GM12878 (cell line): ENCODE results near the gene KRTAP10-3. TPM values are rescaled to one million over a fixed set of nuclear protein-coding genes. Genes with fewer than 3 reads are reported as not detected.

ENCODE experiments used
- ATAC-seq: fragments of 200-7000 bp; cut with Tn5 transposase; 3 replicates; pipeline ENCODE4 v1.9.1; 2020; ENCODE audit warnings: mild to moderate bottlenecking, moderate library complexity
- BruUV-seq: library from RNA; stranded (reverse); fragments of 400-500 nt; replicated peaks from 2 replicates; lab custom pipeline; 2021; lab: Mats Ljungman, UMichigan
- CTCF ChIA-PET: fragments of 300-600 bp; sonication (Branson Sonifier 250); formaldehyde crosslinking; extraction: SDS; loops from one replicate; lab custom pipeline; 2021; ENCODE audit warnings: inconsistent platforms; lab: Yijun Ruan, JAX
- POLR2A ChIA-PET: fragments of 350-600 bp; formaldehyde crosslinking; extraction: SDS; loops from one replicate; lab custom pipeline; 2021; ENCODE audit warnings: inconsistent platforms; lab: Charles Lee
- RAD21 ChIA-PET: fragments of 300-600 bp; sonication (Branson Sonifier 250); formaldehyde crosslinking; loops from one replicate; lab custom pipeline; 2023; ENCODE audit warnings: antibody characterized with exemption; ENCODE audit not compliant: unreplicated experiment; lab: Charles Lee
- SMC1A ChIA-PET: fragments of 300-600 bp; sonication (Branson Sonifier 250); formaldehyde crosslinking; loops from one replicate; lab custom pipeline; 2023; ENCODE audit not compliant: unreplicated experiment, uncharacterized antibody; lab: Charles Lee
- DNase-seq: peaks from one replicate; pipeline ENCODE4 v3.0.0-alpha.2; 2011; ENCODE audit warnings: low read depth, low spot score
- FAIRE-seq: peaks from 3 replicates; lab custom pipeline; 2011; peaks lifted over from hg19 to GRCh38; lab: Jason Lieb, UNC
- H2AFZ ChIP-seq: 2 replicates; pipeline ENCODE4 v1.6.0; 2011; ENCODE audit warnings: low read depth, low read length, control low read depth; ENCODE audit not compliant: control insufficient read depth
- H3K27ac ChIP-seq: 2 replicates; pipeline ENCODE4 v1.5.1; 2011; ENCODE audit warnings: control low read depth; ENCODE audit not compliant: control insufficient read depth, insufficient read depth
- H3K27me3 ChIP-seq, 2 experiments: replicated peaks in 1 of 2; 2 replicates each; pipeline versions ENCODE4 v1.6.0 to v1.6.1; 2011; ENCODE audit warnings: low read length in 1 of 2; ENCODE audit not compliant: control insufficient read depth in 2 of 2, insufficient read depth in 2 of 2
- H3K36me3 ChIP-seq, 2 experiments: 2 replicates each; pipeline ENCODE4 v1.5.1; 2011; ENCODE audit warnings: low read length in 1 of 2; ENCODE audit not compliant: control insufficient read depth in 2 of 2, insufficient read depth in 2 of 2
- H3K4me1 ChIP-seq: 2 replicates; pipeline ENCODE4 v1.6.1; 2011; ENCODE audit warnings: mild to moderate bottlenecking, low read length, moderate library complexity, mixed read lengths; ENCODE audit not compliant: control insufficient read depth, insufficient read depth
- H3K4me2 ChIP-seq: 2 replicates; pipeline ENCODE4 v1.6.0; 2011; ENCODE audit warnings: control low read depth; ENCODE audit not compliant: control insufficient read depth, insufficient read depth
- H3K4me3 ChIP-seq: fragments of 200-600 bp; sonication (generic); 2 replicates; pipeline ENCODE4 v1.5.1; 2016
- H3K79me2 ChIP-seq: 2 replicates; pipeline ENCODE4 v1.6.0; 2011; ENCODE audit warnings: low read length; ENCODE audit not compliant: control insufficient read depth, insufficient read depth
- H3K9ac ChIP-seq: 2 replicates; pipeline ENCODE4 v1.8.0; 2011; ENCODE audit warnings: low read length, control low read depth, mixed read lengths; ENCODE audit not compliant: control insufficient read depth, insufficient read depth
- H3K9me3 ChIP-seq: replicated peaks from 3 replicates; pipeline ENCODE4 v1.5.1; 2011; ENCODE audit warnings: mild to moderate bottlenecking, low read length; ENCODE audit not compliant: control insufficient read depth, insufficient read depth
- H4K20me1 ChIP-seq: 2 replicates; pipeline ENCODE4 v1.6.0; 2011; ENCODE audit not compliant: control insufficient read depth, insufficient read depth
- ATF7 ChIP-seq: fragments of 450-650 bp; IDR thresholded peaks from 2 replicates; pipeline ENCODE4 v1.6.1; 2016; ENCODE audit warnings: low read depth, mild to moderate bottlenecking
- BHLHE40 ChIP-seq, 2 experiments: fragments of 450-650 bp in 1 of 2; IDR thresholded peaks; 2 replicates each; pipeline ENCODE4 v1.6.1; 2011 to 2017; ENCODE audit warnings: low read depth in 2 of 2, borderline replicate concordance in 1 of 2, improper control_type of control experiment in 1 of 2, low read length in 1 of 2, mild to moderate bottlenecking in 1 of 2
- CEBPZ ChIP-seq: fragments of 150-350 bp; IDR thresholded peaks from 2 replicates; pipeline ENCODE4 v1.6.1; 2016; ENCODE audit warnings: low read depth, low read length
- CHD1 ChIP-seq: IDR thresholded peaks from 2 replicates; pipeline ENCODE4 v1.6.1; 2012; ENCODE audit warnings: low read depth, low read length, improper control_type of control experiment
- HCFC1 ChIP-seq: fragments of 150-350 bp; IDR thresholded peaks from 2 replicates; pipeline ENCODE4 v1.6.1; 2014; ENCODE audit warnings: low read length
- KAT2A ChIP-seq: conservative IDR thresholded peaks from 2 replicates; pipeline ENCODE4 v1.6.1; 2011; ENCODE audit warnings: low read depth, low read length; ENCODE audit not compliant: control insufficient read depth
- MEF2B ChIP-seq: fragments of 450-650 bp; IDR thresholded peaks from 2 replicates; pipeline ENCODE4 v1.6.1; 2018; ENCODE audit warnings: mild to moderate bottlenecking, moderate library complexity; ENCODE audit not compliant: partially characterized antibody, poor library complexity, severe bottlenecking
- MTA2 ChIP-seq: fragments of 450-650 bp; IDR thresholded peaks from 2 replicates; pipeline ENCODE4 v1.6.1; 2016; ENCODE audit warnings: low read depth, mild to moderate bottlenecking, moderate library complexity
- NFXL1 ChIP-seq: fragments of 450-650 bp; IDR thresholded peaks from 2 replicates; pipeline ENCODE4 v1.6.1; 2017; ENCODE audit warnings: antibody characterized with exemption, mild to moderate bottlenecking, borderline replicate concordance
- NFYA ChIP-seq: IDR thresholded peaks from 2 replicates; pipeline ENCODE4 v1.6.1; 2011; ENCODE audit warnings: low read depth, mild to moderate bottlenecking, low read length, improper control_type of control experiment, borderline replicate concordance
- TCF3 ChIP-seq: IDR thresholded peaks from 2 replicates; pipeline ENCODE4 v1.6.1; 2012; ENCODE audit warnings: low read depth, mild to moderate bottlenecking, low read length, borderline replicate concordance; ENCODE audit not compliant: insufficient read depth
- TCF7 ChIP-seq: IDR thresholded peaks from 2 replicates; pipeline ENCODE4 v1.6.1; 2014; ENCODE audit warnings: antibody characterized with exemption, borderline replicate concordance
- ZNF687 ChIP-seq: fragments of 450-650 bp; IDR thresholded peaks from 2 replicates; pipeline ENCODE4 v1.6.1; 2017; ENCODE audit warnings: mild to moderate bottlenecking, moderate library complexity
- WGBS: methylation state at CpG from one replicate; pipeline ENCODE4 v1.1.6; 2016; ENCODE audit warnings: low lambda C conversion rate; ENCODE audit not compliant: insufficient replicate concordance, insufficient coverage; ENCODE audit errors: missing lambda C conversion rate; 5-methylcytosine and 5-hydroxymethylcytosine counted together
- in situ Hi-C: fragments of 300-500 bp; cut with MboI; formaldehyde crosslinking; loops from 9 replicates; pipeline ENCODE4 v1.14.3; 2018; ENCODE audit warnings: mixed read lengths
- intact Hi-C: fragments of 100-400 bp; cut with micrococcal nuclease; formaldehyde crosslinking; loops from one replicate; pipeline ENCODE4 v1.14.2; 2022; ENCODE audit not compliant: unreplicated experiment
- polyA plus RNA-seq, 11 experiments: library from polyadenylated mRNA; depleted of rRNA in 4 of 11; unstranded in 6 of 11; stranded (reverse) in 5 of 11; fragments of >200 nt; fragmentation: Nextera tagmentation in 4 of 11; fragmentation: Illumina TruSeq in 1 of 11; extraction: Ambion mirVana in 4 of 11; extraction: Trizol in 1 of 11; gene quantifications; 1 replicate in 1 of 11; 2 replicates in 10 of 11; pipeline versions ENCODE4 v1.2.1 to v1.2.3, GENCODE V29; 2011 to 2016; ENCODE audit warnings: inconsistent platforms in 2 of 11, missing spikeins in 2 of 11, low read depth in 1 of 11
- total RNA-seq, 4 experiments: library from RNA; depleted of rRNA in 3 of 4; stranded (reverse); fragments of >200 nt in 3 of 4; fragmentation: Illumina TruSeq in 1 of 4; extraction: Trizol in 1 of 4; gene quantifications; 2 replicates each; pipeline versions ENCODE4 v1.2.1 to v1.2.3, GENCODE V29; 2013 to 2021

Gene KRTAP10-3
- total and polyA plus RNA-seq, 10 of the 15 experiments (the other 5 are each of a cell fraction or from before 2014, with no cell fraction given): not detected

- CTCF ChIA-PET: no interaction called here
Observed at GRCh38 chr21:44515359-44516165, 43.0 kb downstream of the KRTAP10-3 start.

More at GRCh38 chr21:44515359-44516165, 43.0 kb downstream of the KRTAP10-3 start:
- intact Hi-C loops: no loop called here
- H3K4me2 ChIP-seq: no peak overlapping the region
- no peak for DNase-seq
- H3K79me2 ChIP-seq: no peaks in the 10 kb centered on the region
- H3K9me3 ChIP-seq: no peaks in the 10 kb centered on the region; the same call in 2 of the 3 replicates
- no peak overlapping the region for H3K9ac ChIP-seq
- POLR2A ChIA-PET: no interaction called here
- no TSS peak for BruUV-seq
- no peaks in the 10 kb centered on the region for H4K20me1 ChIP-seq
- H3K27me3 ChIP-seq: no peaks in the 10 kb centered on the region
- no peaks in the 10 kb centered on the region for H3K36me3 ChIP-seq
- no peak overlapping the region for H3K27ac ChIP-seq
- H3K4me1 ChIP-seq: no peaks in the 10 kb centered on the region
- FAIRE-seq: no peak
- no peak overlapping the region for H2AFZ ChIP-seq
- TF ChIP-seq TCF7: no peak
- no peak for TF ChIP-seq BHLHE40 (IDR thresholded peaks at IDR 0.05; ENCODE audit: borderline replicate concordance in 1 of 2, low read depth in 2 of 2, low read length in 1 of 2)
- TF ChIP-seq CHD1: no peak
- no peak for TF ChIP-seq CEBPZ
- no peak for TF ChIP-seq ATF7
- TF ChIP-seq HCFC1: no peak
- no peak for TF ChIP-seq NFYA
- TF ChIP-seq TCF3: no peak
- TF ChIP-seq MEF2B: no peak
- TF ChIP-seq ZNF687: no peak
- no peak for TF ChIP-seq MTA2
- TF ChIP-seq NFXL1: no peak
- no peak for TF ChIP-seq KAT2A
- 48% methylated on average over 32 of the region's 32 CpGs for WGBS
- in situ Hi-C loops: no loop called here
- H3K4me3 ChIP-seq: no peak overlapping the region
- SMC1A ChIA-PET: no interaction called here
- RAD21 ChIA-PET: interaction anchor here (1.3 kb wide), 1 partner anchor 278 kb away, joined by 3 read pairs; no protein-coding TSS in a partner anchor
- ATAC-seq: no peak
